ENCODE results near the gene BHLHA15.
A peak's percentile ranks its signal among the peaks of the same experiment; 100 is the strongest.
"Not testable (repeated sequence)": the region's sequence is repeated elsewhere in the genome, so short reads cannot be mapped to it uniquely, and the experiment has no call there.

Gene BHLHA15

DNA sequence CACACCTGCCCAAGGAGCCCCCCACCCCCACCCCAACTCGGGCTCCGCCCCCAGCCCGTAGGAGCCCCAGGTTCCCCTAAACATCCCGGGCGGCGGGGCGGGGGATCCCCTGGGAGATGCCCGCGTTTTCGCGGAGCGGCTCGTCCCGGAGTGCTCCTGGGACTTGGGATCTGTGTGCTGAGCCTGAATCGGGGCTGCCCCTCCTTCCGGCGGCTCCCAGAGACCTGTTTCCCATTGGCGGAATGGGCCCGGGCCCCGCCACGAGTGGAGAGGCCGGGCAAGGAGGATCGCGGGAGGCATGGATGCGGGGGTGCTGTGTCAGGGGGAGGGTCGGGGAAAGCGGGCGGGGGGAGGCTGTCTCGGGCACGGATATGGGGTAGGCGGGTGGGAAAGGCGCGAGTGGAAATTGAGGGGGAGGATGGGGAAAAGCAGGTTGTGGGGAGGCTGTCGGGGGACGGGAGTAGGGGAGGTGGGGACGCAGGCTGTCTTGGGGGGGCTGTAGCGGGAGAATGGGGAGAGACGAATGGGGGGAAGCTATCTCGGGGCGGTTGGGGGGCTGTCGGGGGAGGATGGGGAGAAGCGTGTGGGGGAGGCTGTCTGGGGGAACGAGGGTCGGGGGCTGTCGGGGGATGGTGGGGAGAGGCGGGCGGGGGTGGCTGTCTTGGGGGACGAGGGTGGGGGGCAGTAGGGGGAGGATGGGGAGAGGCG, 572 bp upstream of the BHLHA15 start:
- peak; percentile 66 for DNase-seq (ENCODE audit: low spot score)

GRCh38 chr7:98211676-98212531, 665 bp downstream of the BHLHA15 start:
- no peak for DNase-seq (ENCODE audit: low spot score)

- no peak for DNase-seq (ENCODE audit: low spot score)
Observed at GRCh38 chr7:98212532-98213041, 1.3 kb downstream of the BHLHA15 start.

DNA sequence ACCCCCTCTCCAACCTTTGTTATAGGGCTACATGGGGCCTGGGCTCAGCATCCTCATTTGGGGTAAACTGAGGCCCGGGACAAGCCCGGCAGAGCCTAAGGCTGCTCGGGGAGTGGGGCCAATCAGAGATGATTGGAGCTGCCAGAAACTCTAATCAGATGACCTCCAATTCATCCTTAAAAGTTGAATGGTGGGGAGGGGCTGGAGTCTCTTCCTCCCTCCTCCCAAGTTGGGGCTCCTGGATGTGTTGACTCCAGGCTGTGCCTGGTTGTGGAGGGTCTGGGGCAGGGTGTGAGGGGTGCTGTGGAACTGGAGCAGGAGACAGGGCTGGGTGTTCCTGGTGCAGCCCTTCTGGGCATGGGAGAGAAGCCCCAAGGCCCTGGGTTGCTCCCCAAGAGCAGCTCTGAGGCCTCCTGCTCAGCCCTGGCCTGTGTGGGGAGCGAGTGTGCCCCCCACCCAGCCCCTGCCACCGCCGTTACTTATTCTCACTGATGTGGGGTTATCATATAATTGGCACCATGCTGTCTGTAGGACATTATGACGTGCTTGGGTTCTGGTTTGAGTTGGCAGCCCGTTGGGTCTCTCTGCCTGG, 2.2 kb downstream of the BHLHA15 start:
- DNase-seq (ENCODE audit: low spot score): no peak

DNA sequence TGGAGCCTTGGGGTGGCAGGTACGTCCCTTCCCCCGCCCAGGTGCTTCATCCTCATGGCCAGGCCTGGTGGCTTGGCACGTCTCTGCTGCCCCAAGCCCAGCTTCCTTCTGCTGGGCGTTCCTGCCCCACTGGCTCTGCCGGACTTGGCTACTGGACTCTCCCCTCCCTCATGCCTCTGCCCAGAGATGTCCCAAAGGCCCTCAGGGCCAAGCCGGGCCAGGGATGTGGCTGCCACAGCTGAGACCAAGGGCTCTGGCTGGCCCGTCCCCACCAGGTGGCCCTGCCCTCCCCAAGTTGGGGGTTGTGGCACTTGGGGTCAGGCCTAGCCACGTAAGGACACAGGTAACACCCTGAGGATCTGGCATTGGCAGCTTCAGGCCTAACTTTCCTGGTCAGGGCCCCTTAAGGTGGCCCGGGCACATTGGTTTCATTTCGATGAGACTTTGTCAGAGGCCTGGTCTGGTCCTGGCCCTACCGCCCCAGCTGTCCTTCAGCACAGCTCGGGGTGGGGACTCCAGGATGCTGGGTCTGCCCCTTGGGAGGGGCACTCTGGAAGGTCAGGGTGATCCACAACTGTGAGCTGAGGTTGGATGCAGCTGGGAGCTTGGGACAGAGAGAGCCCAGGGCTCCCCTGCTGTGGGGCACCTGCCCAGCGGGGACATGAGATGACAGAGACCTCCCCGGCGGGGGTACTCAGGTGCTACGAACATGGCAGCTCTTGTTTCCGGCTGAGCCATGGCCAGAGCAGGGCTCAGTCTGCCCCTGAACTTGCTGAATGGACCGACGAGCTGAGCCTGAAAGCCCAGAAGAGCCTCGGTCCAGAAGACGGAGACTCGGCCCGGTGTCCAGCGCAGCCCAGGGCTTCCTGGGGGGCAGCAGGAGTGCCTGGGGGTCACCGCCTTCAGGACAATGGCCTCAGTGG, 2.9 kb downstream of the BHLHA15 start:
- no peak for DNase-seq (ENCODE audit: low spot score)

- no peak for DNase-seq (ENCODE audit: low spot score)
Observed at GRCh38 chr7:98214811-98215321, 3.6 kb downstream of the BHLHA15 start.

DNA sequence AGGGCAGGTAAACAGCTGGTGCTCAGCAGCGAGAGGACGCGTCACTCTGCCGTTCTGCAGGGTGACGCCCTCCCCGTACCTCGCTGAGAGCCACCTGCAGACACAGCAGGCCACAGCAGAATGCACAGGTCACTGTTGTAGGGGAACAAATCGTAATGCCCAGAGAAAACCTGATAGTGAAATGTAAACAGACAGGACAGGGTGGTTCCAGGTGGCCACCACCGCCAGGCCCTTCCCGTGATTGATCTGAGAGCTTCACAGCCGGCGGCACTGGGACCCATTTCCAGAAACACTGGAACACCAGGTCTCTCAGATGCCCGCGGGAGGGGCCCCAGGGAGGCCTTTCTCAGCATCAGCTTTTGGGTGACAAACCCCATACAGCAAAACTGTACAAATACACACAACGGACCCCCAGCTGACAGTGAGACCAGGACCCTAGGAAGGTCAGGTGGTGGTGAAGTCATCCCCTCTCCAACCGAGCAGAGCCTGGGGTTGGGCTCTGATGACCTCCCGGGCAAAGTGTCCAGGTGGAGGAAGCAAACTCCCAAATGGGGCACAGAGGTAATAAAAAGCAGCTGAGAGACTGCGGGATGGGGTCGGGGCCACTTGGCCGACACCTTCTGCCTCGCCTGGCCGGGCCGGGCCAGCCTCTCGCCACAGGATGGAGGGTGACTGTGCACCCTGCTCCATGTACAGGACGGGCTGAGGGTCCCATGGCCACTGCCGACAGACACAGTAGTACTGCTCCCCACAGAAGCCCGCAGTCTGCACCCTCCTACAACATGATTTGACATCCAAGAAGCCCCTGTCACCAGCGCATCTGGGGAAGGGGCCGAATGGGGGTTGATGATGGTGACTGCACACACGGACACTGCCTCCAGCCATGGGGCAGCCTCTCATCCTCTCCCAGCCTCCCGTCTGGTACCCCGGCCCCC, 4.6 kb downstream of the BHLHA15 start:
- DNase-seq (ENCODE audit: low spot score): no peak

DNA sequence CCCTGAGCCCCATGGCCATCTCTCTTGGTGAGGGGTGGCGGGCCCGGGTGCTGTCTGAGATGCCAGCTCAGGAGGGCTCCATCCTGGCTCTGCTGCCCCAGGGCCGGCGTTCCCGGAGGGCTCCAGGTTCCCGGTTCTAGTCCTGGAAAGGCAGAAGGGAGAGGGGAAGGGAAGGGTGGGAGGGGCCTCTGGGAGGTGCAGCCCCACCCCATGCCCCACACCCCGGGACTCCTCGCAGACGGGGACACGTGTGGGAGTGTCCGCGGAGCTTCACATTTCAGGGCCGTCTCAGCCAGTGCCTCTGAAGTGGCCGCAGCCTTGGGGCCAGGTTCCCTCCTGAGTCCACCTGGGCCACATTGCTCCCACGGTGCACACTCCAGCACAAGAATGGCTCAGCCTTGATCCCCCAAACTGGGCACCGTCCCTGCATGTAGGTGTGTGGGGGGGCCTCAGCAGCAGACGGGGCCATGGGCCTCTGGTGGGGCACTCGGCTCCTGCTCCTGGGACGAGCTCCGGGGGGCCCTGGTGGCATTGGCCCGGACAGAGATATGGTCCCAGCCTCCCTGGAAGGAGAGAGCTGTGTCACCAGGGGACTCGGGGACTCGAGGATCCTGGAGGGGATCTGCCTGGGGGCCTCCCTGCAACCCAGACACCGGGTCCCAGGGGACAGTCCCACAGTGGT, 5.8 kb downstream of the BHLHA15 start:
- no peak for DNase-seq (ENCODE audit: low spot score)

DNA sequence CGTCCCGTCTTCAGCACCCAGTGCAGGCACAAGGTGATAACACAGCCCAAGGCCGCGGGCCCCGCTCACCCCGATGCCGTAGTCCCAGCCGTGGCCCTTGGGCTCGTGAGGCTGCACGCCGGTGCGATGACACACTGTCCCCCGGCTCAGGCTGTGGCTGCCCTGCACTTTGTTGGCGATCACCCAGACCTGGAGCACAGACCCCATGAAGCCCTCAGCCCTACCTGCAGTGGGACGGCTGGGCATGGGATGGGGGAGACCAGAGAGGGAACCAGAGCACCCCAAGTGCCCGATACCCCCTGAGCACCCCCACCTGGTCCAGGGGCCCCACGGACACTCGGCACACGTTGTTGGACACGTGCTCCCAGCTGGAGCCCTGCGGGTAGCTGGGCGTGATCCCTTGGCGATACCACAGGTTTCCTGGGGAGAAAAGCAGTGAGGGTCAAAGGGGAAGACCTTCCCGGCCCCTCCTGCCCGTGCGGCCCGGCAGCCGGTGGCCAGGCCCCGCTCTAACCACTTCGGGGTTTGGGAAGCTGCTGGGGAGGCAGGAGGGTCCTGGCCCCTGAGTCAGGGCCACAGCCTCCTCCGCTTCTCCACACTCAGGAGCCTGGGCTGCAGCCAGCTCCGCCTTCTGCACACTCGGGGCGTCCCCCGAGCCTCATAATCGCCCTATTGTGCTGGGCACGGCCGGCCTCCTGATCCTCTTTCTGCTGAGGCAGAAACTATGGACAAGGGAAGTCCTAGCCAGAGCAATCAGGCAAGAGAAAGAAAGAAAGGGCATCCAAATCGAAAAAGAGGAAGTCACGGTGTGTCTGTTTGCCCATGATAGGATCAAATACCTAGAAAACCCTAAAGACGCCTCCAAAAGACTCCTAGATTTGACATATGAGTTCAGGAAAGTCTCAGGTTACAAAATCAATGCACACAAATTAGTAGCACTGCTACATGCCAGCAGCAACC, 6.7 kb downstream of the BHLHA15 start:
- no peak for DNase-seq (ENCODE audit: low spot score)

DNA sequence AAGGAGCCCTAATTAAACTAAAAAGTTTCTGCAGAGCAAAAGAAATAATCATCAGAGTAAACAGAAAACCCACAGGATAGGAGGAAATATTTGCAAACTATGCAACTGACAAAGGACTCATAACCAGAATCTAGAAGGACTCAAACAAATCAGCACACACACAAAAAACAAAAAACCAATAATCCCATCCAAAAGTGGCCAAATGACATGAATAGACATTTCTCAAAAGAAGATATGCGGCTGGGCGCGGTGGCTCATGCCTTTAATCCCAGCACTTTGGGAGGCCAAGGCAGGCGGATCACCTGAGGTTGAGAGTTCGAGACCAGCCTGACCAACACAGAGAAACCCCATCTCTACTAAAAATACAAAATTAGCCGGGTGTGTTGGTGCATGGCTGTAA, 8.1 kb downstream of the BHLHA15 start:
- not testable (repeated sequence) for DNase-seq (ENCODE audit: low spot score)

GRCh38 chr7:98221611-98222532, 10.6 kb downstream of the BHLHA15 start:
- DNase-seq (ENCODE audit: low spot score): no peak

- no peak for DNase-seq (ENCODE audit: low spot score)
Observed at GRCh38 chr7:98222533-98223195, 11.4 kb downstream of the BHLHA15 start.

- no peak for DNase-seq (ENCODE audit: low spot score)
Observed at GRCh38 chr7:98223351-98223897, 12.2 kb downstream of the BHLHA15 start.

DNA sequence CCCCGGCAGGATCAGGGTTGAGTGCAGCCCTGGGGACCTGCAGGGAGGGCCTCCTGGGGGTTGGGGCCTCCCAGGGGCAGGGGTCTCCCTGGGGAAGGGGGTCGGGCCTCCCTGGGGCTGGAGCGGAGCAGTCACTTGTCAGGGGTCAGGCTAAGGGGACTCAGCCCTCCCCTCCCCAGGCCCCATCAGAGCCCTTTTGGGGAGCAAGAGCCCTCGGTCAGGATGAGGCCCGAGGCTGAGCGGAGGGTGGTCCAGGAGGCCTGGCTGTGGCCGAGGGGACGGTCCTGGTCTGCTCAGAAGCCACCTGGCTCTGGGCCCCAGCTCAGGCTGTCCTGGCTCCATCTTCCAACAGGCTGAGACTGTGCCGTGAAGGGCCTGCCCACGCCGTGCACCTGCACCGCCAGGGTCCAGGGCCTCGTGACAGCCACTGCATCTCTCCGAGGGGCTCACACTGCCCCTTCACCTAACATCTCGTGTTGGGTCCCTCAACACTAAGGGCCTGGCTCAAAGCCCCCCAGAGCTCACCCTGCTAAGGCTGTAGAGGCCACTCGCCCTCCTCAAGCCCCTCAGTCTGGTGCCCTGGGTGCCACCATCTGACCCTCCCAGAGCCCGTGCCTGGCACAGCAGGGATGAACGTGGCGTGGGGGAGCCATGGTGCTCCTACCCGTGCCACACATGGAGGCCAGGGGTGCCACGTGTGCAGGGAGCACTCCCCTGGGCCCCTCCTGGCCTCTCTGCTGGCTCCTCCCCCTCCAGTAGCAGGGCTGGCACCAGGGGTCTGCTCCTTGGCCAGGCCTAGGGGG, 12.9 kb downstream of the BHLHA15 start:
- no peak for DNase-seq (ENCODE audit: low spot score)

DNA sequence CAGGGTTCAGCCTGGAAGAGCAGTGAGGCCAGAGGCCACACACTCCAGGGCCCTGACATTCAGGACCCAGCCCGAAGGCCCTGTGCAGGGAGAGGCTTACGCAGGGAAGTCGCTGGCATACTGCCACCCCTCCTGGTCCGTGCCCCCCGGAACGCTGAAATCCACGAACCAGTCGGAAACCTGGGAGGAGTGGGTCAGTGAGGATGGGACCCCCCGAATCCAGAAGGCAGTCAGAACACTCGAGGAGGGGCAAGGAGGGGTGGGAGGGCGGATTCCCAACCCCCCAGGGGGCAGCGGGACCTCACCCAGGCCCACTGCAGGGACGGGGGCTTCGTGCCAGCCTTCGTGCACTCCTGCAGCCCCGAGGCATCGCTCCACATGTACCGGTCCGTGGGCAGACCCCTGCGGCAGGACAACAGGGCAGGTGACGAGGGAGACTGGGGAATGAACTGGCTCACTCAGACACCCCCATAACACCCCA, 13.5 kb downstream of the BHLHA15 start:
- DNase-seq (ENCODE audit: low spot score): no peak
